ENCODE data around the gene ZFP1. TPM values are rescaled to one million over a fixed set of nuclear protein-coding genes. Genes with fewer than 3 reads are reported as not detected.
"Not testable (repeated sequence)": the region's sequence is repeated elsewhere in the genome, so short reads cannot be mapped to it uniquely, and the experiment has no call there.

ZFP1 gene
- polyA plus RNA-seq, 1 donor = 25.3 TPM

GRCh38 chr16:75203096-75203495, 54.8 kb downstream of the ZFP1 start:
- DNase-seq = no peak

- DNase-seq = no peak
Observed at GRCh38 chr16:75203667-75204409, 55.5 kb downstream of the ZFP1 start.

GRCh38 chr16:75204410-75204758, 56.1 kb downstream of the ZFP1 start:
- no peak for DNase-seq

GRCh38 chr16:75204905-75205304, 56.6 kb downstream of the ZFP1 start:
- DNase-seq = not testable (repeated sequence)

- DNase-seq = not testable (repeated sequence)
Observed at GRCh38 chr16:75205438-75205837, 57.1 kb downstream of the ZFP1 start.

GRCh38 chr16:75205961-75206748, 57.8 kb downstream of the ZFP1 start:
- DNase-seq = not testable (repeated sequence)

- no peak for DNase-seq
Observed at GRCh38 chr16:75206749-75207451, 58.6 kb downstream of the ZFP1 start, which contains the start of gene CTRB2. CTRB2 (minus strand) TSS chr16:75207161; CDS start chr16:75207141, 20 bp downstream.

GRCh38 chr16:75207831-75208230, 59.5 kb downstream of the ZFP1 start:
- no peak for DNase-seq

- DNase-seq = no peak
Observed at GRCh38 chr16:75208242-75208825, 60.0 kb downstream of the ZFP1 start.

- no peak for DNase-seq
Observed at GRCh38 chr16:75208861-75209505, 60.7 kb downstream of the ZFP1 start.

- not testable (repeated sequence) for DNase-seq
Observed at GRCh38 chr16:75209514-75209913, 61.2 kb downstream of the ZFP1 start.

- DNase-seq = no peak
Observed at GRCh38 chr16:75209944-75210343, 61.6 kb downstream of the ZFP1 start.

GRCh38 chr16:75211286-75211685, 63.0 kb downstream of the ZFP1 start:
- DNase-seq = not testable (repeated sequence)

- no peak for DNase-seq
Observed at GRCh38 chr16:75216127-75216526, 67.8 kb downstream of the ZFP1 start.

GRCh38 chr16:75216576-75216975, 68.3 kb downstream of the ZFP1 start:
- DNase-seq = no peak

- DNase-seq = no peak
Observed at GRCh38 chr16:75217389-75217851, 69.1 kb downstream of the ZFP1 start.

- no peak for DNase-seq
Observed at GRCh38 chr16:75218256-75219076, 70.1 kb downstream of the ZFP1 start, which contains the start of gene CTRB1. CTRB1 (plus strand) TSS chr16:75218988; CDS start chr16:75219008, 20 bp downstream.

GRCh38 chr16:75219088-75219487, 70.8 kb downstream of the ZFP1 start:
- no peak for DNase-seq

- no peak for DNase-seq
Observed at GRCh38 chr16:75219838-75220237, 71.5 kb downstream of the ZFP1 start.
